ENCODE data around the gene UNC79.

DNA sequence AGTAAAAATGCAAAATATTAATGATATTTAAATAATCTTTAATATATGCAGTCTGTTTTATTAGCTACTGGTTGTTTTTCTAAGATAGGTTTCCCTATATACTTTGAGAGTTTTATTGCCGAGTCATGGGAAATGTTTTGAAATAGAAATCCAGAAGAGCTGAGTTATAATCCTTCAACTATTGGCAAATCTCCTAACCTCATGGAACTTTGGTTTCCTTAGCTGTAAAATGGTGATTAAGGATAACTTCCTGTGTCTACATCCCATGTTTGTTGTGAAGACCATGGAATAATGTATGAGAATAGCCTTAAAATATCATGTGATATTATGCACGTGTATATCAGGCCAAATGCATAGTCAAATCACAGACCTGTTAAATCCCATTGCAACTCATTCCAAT, 51.0 kb downstream of the UNC79 start:
- TF ChIP-seq TAF1 (IDR thresholded peaks at IDR 0.05; ENCODE audit: borderline replicate concordance, low read depth, low read length) (no peak), POLR2AphosphoS5 (IDR thresholded peaks at IDR 0.05; ENCODE audit: low read depth, low read length) (no peak)
